ENCODE measurements around the gene CDH26.

DNA sequence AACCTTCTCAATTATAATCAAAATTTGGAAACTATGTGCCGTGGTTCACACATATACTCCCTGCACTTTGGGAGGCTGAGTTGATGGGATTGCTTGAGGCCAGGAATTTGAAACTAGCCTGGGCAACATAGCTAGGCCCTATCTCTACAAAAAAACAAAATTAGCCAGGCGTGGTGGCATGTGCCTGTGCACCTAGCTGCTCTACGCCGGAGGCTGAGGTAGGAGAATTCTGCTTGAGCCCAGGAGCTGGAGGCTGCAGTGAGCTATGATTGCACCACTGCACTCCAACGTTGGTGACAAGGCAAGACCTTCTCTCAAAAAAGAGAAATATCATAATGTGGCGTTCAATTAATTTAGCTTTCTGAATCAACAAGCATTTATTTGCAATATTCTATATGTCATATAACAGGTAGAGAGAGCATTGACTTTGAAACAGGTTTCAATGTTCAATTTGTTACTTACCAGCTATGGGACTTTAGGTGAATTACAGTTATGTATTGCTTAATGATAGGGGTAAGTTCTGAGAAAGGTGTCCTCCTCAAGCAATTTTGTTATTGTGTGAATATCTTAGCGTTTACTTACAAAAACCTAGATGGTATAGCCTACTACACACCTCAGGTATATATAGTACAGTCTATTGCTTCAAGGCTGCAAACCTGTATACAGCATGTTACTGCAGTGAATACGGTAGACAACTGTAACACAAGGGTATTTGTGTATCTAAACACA is 22.6 kb upstream of the CDH26 start:
- TF ChIP-seq POLR2A (IDR thresholded peaks at IDR 0.05; ENCODE audit: low read depth, low read length): no peak
- TF ChIP-seq TAF1 (IDR thresholded peaks at IDR 0.05; ENCODE audit: low read depth, low read length): no peak
- no peak for TF ChIP-seq PAX5 (IDR thresholded peaks at IDR 0.05; ENCODE audit: insufficient read depth, low read length, severe bottlenecking)
- TF ChIP-seq POLR2AphosphoS5 (IDR thresholded peaks at IDR 0.05; ENCODE audit: low read depth, low read length): no peak
- no peak for TF ChIP-seq SPI1 (IDR thresholded peaks at IDR 0.05; ENCODE audit: low read depth, low read length)
- TF ChIP-seq POU2F2 (IDR thresholded peaks at IDR 0.05; ENCODE audit: low read depth, low read length): no peak

Measured in GM12891 (cell line).